Measurements from ENCODE around the gene PRKACB.

Gene PRKACB

DNA sequence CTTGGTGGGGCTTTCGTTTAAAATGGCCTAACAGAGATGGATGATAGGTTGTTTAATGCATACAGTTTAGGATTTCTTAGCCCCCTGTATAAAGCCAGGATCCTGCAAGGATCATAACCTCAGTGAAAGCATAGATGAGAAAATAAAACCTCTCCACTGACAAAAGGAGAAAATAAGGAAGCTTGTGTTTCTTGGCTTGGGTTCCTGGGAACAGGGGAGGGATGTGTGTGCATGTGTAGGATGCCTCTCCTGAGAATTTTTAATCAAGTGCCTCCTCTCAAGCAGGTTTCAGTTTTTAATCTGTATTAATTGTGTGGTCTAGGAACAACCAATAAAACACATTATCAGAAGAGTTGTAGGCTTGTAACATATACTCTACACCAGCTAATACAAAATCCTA, 26.1 kb downstream of the PRKACB start:
- CTCF ChIA-PET: interaction anchor here (1.2 kb wide), 1 partner anchor 9 kb away, joined by 3 read pairs; no protein-coding TSS in a partner anchor
- no peak for TF ChIP-seq CTCF (IDR thresholded peaks at IDR 0.05; ENCODE audit: control extremely low read depth, extremely low read depth, low read depth, missing control alignments)

DNA sequence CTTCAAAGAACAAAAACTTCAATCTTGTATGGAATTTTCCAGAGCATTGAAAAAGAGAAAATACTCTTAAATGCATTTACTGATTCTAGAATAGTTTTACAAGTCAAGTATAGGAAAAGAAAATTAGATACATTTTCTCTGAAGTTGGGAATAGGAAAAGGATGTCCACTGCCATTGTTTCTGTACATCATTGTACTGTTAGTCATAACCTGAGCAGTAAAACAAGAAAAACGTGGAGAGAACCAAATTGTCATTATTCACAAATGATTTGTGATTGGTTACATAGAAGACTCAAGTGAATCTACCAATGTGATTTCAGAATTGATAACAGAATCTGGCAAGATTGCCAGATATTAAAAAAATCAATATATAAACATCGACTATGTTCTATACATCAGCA, 27.4 kb downstream of the PRKACB start:
- POLR2A ChIA-PET: no interaction called here
- no peak for TF ChIP-seq CTCF (IDR thresholded peaks at IDR 0.05; ENCODE audit: control extremely low read depth, extremely low read depth, low read depth, missing control alignments)
- DNase-seq (ENCODE audit: extremely low spot score): no peak
- CTCF ChIA-PET: no interaction called here

More for the DNA sequence above, 26.1 kb downstream of the PRKACB start:
- POLR2A ChIA-PET: no interaction called here
- no peak for DNase-seq (ENCODE audit: extremely low spot score)

GRCh38 chr1:84174051-84174556, 30.0 kb downstream of the PRKACB start:
- no peak for TF ChIP-seq CTCF (IDR thresholded peaks at IDR 0.05; ENCODE audit: control extremely low read depth, extremely low read depth, low read depth, missing control alignments)
- no peak for DNase-seq (ENCODE audit: extremely low spot score)
- CTCF ChIA-PET: no interaction called here
- POLR2A ChIA-PET: no interaction called here

- TF ChIP-seq CTCF (IDR thresholded peaks at IDR 0.05; ENCODE audit: control extremely low read depth, extremely low read depth, low read depth, missing control alignments): no peak
These were observed 37.4 kb downstream of the PRKACB start for GRCh38 chr1:84181350-84182005.

DNA sequence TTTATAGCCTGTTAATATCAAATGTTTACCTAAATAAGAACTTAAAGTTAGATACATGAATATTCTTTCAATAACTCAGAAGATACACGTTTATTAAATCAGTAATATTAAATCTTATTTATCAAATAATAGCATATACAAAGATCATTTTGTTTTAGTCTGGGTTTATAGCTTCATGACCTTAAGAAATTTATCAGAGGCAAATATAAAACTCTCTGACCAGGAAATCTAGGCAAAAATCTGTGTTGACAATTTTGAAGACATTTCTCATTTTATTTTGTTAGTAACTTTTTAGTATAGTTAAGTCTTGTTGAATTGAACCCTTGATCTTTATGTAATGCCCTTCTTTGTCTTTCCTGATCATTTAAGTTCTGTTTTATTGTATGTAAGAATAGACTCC, 46.4 kb downstream of the PRKACB start:
- TF ChIP-seq CTCF (IDR thresholded peaks at IDR 0.05; ENCODE audit: control extremely low read depth, extremely low read depth, low read depth, missing control alignments): no peak
- POLR2A ChIA-PET: no interaction called here
- CTCF ChIA-PET: interaction anchor here (0.7 to 1.3 kb wide), 3 partner anchors 9 to 69 kb away, joined by 3 to 4 read pairs (median 3); no protein-coding TSS in a partner anchor
- no peak for DNase-seq (ENCODE audit: extremely low spot score)

More at GRCh38 chr1:84181350-84182005, 37.4 kb downstream of the PRKACB start:
- no peak for DNase-seq (ENCODE audit: extremely low spot score)
- ChIA-PET POLR2A (no interaction called here), CTCF (interaction anchor here (1.1 to 1.3 kb wide), 2 partner anchors 10 to 18 kb away, joined by 4 read pairs; no protein-coding TSS in a partner anchor)

DNA sequence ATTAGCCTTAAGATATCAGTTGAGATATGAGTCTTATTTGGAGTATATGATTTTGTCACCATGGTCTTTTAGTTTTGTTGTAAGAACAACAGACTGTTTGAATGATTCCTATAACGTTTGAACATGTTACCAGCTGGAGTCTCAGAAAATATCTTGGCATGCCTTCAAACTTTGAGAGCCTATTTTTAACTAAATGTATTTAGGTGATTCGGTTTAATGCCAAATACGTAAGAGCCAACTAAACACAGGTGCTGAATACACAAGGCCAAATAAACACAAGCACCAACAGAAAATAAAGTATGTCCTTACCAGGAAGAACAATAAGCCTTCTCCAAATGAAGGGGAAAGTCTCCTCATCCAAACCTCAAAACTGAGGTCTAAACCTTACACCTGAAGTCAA, 48.6 kb downstream of the PRKACB start:
- no peak for TF ChIP-seq CTCF (IDR thresholded peaks at IDR 0.05; ENCODE audit: control extremely low read depth, extremely low read depth, low read depth, missing control alignments)
- ChIA-PET POLR2A (no interaction called here), CTCF (no interaction called here)
- no peak for DNase-seq (ENCODE audit: extremely low spot score)

Measured in GM10248 (cell line).